ENCODE data around the gene ZNF92. TPM values are rescaled to one million over a fixed set of nuclear protein-coding genes. Genes with fewer than 3 reads are reported as not detected.

Gene ZNF92
- total and polyA plus RNA-seq, 2 of the 13 experiments (the other 11 are each of a cell fraction or from before 2014, with no cell fraction given) = 4.0 to 13.2 TPM

GRCh38 chr7:65429642-65430343, 56.1 kb downstream of the ZNF92 start:
- no peak overlapping the region for H2AFZ ChIP-seq (ENCODE audit: low read length)
- POLR2A ChIA-PET = no interaction called here
- H4K20me1 ChIP-seq (ENCODE audit: insufficient read depth, low read length) = no peaks in the 10 kb centered on the region
- no peaks in the 10 kb centered on the region for H3K36me3 ChIP-seq (replicated peaks in 1 of 2; ENCODE audit: control insufficient read depth in 1 of 2, insufficient read depth in 2 of 2, low read length in 2 of 2)
- H3K27ac ChIP-seq (ENCODE audit: extremely low read length, insufficient read depth, low read length) = no peak overlapping the region
- DNase-seq (ENCODE audit: low spot score) (no peak), FAIRE-seq (peak; percentile 48), ATAC-seq (no peak)
- H3K4me2 ChIP-seq (ENCODE audit: low read depth, low read length) = no peak overlapping the region
- peaks cover 8% of the 10 kb centered on the region; the same call in 1 of the 2 replicates for H3K9me3 ChIP-seq (ENCODE audit: low read length)
- no peaks in the 10 kb centered on the region for H3K27me3 ChIP-seq (ENCODE audit: control insufficient read depth in 1 of 2, insufficient read depth in 2 of 2, low read length in 2 of 2)
- no TSS peak for BruUV-seq (replicated peaks)
- intact Hi-C loops (cut with micrococcal nuclease; ENCODE audit: unreplicated experiment) (no loop called here), in situ Hi-C loops (cut with HindIII; ENCODE audit: extremely low pct_ligation_motif_present, low pct_unique_long_range_greater_than_20kb) (no loop called here)
- 74% methylated on average over 26 of the region's 26 CpGs for WGBS (ENCODE audit: low lambda C conversion rate)
- CTCF ChIA-PET (ENCODE audit: low intra/inter-chr PET ratio, low total read pairs) = no interaction called here
- H3K4me1 ChIP-seq (ENCODE audit: insufficient read depth, low read length) = peaks cover 14% of the 10 kb centered on the region
- H3K9ac ChIP-seq (ENCODE audit: insufficient read depth, low read depth, low read length) = no peak overlapping the region
- H3K79me2 ChIP-seq (ENCODE audit: insufficient read depth, low read length) = no peaks in the 10 kb centered on the region
- no peak overlapping the region for H3K4me3 ChIP-seq (replicated peaks in 1 of 3; ENCODE audit: insufficient read depth in 1 of 3, low read depth in 2 of 3, low read length in 3 of 3)
- TF ChIP-seq TRIM24 (CRISPR knock-in tag; IDR thresholded peaks at IDR 0.05) = peak; percentile 32; the same call in 1 of the 2 replicates
- peak; percentile 21; the same call in 1 of the 2 replicates for TF ChIP-seq BATF2 (CRISPR knock-in tag; IDR thresholded peaks at IDR 0.05)
- TF ChIP-seq KLF13 (CRISPR knock-in tag; IDR thresholded peaks at IDR 0.05) = no peak
- 0 out of 2 replicates have a peak, but pooled peaks have one; percentile 36 for TF ChIP-seq HOXA9 (CRISPR knock-in tag; IDR thresholded peaks at IDR 0.05; ENCODE audit: borderline replicate concordance)
- peak; percentile 78 for TF ChIP-seq USF2 (IDR thresholded peaks at IDR 0.05; ENCODE audit: low read depth, low read length)
- no peak for TF ChIP-seq USF2 (CRISPR knock-in tag; IDR thresholded peaks at IDR 0.05; ENCODE audit: borderline replicate concordance)
- no peak for TF ChIP-seq KDM3A (CRISPR knock-in tag; IDR thresholded peaks at IDR 0.05; ENCODE audit: low read depth)
- TF ChIP-seq ARID4A (CRISPR knock-in tag; IDR thresholded peaks at IDR 0.05; ENCODE audit: borderline replicate concordance) = peak; percentile 11; the same call in 1 of the 2 replicates
- 0 out of 2 replicates have a peak, but pooled peaks have one; percentile 25 for TF ChIP-seq SMAD1 (CRISPR knock-in tag; IDR thresholded peaks at IDR 0.05; ENCODE audit: borderline replicate concordance, low read depth)
- TF ChIP-seq ATF7 (IDR thresholded peaks at IDR 0.05) = no peak
- TF ChIP-seq ATF7 (CRISPR knock-in tag; IDR thresholded peaks at IDR 0.05) = no peak
- no peak for TF ChIP-seq ZNF274 (CRISPR knock-in tag; IDR thresholded peaks at IDR 0.05)
- no peak for TF ChIP-seq ETV6 (CRISPR knock-in tag; conservative IDR thresholded peaks at IDR 0.05)
- TF ChIP-seq ZNF672 (CRISPR knock-in tag; IDR thresholded peaks at IDR 0.05) = 0 out of 2 replicates have a peak, but pooled peaks have one; percentile 23
- no peak for TF ChIP-seq ZBTB43 (CRISPR knock-in tag; conservative IDR thresholded peaks at IDR 0.05)
- no peak for TF ChIP-seq ZFP36 (IDR thresholded peaks at IDR 0.05; ENCODE audit: borderline replicate concordance, low read depth, low read length, partially characterized antibody)
